Activated naive CD4-positive, alpha-beta T cell treated with Interleukin-2 at 50 U/mL for 16 hours (primary cell): ENCODE measurements around the gene MTIF2.
"Not testable (repeated sequence)": the region's sequence is repeated elsewhere in the genome, so short reads cannot be mapped to it uniquely, and the experiment has no call there.

Experiments
- DNase-seq: peaks from one replicate; pipeline ENCODE4 v3.0.0-alpha.2; 2020

Gene MTIF2, protein sequence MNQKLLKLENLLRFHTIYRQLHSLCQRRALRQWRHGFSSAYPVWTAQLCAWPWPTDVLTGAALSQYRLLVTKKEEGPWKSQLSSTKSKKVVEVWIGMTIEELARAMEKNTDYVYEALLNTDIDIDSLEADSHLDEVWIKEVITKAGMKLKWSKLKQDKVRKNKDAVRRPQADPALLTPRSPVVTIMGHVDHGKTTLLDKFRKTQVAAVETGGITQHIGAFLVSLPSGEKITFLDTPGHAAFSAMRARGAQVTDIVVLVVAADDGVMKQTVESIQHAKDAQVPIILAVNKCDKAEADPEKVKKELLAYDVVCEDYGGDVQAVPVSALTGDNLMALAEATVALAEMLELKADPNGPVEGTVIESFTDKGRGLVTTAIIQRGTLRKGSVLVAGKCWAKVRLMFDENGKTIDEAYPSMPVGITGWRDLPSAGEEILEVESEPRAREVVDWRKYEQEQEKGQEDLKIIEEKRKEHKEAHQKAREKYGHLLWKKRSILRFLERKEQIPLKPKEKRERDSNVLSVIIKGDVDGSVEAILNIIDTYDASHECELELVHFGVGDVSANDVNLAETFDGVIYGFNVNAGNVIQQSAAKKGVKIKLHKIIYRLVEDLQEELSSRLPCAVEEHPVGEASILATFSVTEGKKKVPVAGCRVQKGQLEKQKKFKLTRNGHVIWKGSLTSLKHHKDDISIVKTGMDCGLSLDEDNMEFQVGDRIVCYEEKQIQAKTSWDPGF

DNA sequence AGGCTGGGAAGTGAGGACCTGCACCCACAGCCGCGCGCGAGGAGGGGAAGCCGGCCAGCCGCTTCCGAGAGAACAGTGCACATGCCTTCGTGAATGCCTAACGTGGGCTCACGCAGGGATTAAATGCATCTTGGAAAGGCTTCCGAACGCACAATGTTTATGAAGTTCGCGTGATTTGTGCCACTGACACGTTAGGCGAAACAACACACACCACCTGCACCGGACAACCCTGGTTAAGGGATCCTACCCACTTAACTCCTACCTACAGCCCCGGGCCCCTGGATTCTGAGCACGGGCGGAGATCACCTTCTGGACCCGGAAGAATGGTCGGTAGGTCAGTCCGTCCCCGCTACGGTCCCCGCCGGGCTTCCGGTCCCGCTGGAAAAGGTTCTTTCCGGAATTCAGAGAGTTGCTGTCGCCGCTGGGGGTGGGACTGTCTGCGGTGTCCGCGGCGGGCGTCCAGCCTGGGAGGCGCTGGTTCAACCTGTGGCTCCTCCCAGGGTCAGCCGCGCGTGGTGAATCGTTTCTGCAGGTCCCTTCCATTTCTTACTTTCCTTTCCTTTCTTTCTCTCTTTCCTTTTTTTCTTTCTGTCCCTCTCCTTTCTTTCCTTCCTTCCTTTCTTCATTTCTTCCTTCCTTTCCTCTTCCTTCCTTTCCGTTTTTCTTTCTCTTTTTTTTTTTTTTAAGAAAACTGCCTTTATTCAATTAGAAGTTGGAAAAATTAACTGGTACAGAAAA lies at the start of gene MTIF2:
Gene MTIF2, minus strand, starts transcription at position 325 of the 738 bp plus-strand sequence. CDS start 5,373 bp downstream, outside the sequence.
- DNase-seq = peak; percentile 91

DNA sequence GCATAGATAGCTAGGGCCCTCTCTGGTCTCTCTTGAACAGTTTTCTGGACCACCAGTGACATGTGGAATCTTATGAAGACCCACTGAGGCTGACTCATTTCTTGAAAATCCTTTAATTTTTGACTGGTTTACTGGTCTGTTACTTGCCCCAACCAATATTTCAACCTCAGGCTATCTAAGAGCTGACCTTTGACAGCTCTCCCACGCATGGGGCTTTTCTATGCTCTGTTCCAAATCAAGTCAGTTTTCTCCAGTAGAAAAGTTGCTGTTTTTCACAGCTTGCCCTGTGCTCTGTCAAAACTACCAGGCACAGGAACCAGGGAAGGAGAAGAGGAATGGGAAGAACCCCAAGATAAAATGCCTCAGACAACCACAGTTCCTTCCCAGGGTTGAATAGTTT lies 46.0 kb upstream of the MTIF2 start:
- DNase-seq = no peak

- peak; percentile 36 for DNase-seq
Measured at GRCh38 chr2:55311444-55311870, 42.4 kb upstream of the MTIF2 start.

DNA sequence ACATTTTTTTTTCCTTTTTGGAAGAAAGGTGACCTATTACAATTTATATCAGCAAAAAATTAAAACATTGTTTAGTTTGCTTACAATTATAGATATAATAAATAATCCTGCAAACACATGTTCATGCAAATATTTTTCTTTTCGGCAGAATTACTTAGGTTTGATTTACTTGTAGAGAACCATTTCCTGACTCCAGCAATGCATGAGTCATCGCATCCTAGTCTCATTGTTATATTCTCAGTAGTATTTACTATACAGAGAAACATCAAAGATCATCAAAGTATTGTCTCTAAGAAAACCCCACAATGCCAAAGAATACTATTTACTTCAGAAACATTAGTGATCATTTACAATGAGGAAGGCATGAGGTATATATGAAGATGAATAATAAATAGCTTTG lies 40.4 kb upstream of the MTIF2 start:
- DNase-seq = no peak

- no peak for DNase-seq
Measured at GRCh38 chr2:55302241-55302640, 33.2 kb upstream of the MTIF2 start.

GRCh38 chr2:55301277-55301676 lies 32.2 kb upstream of the MTIF2 start:
- DNase-seq = no peak

GRCh38 chr2:55296393-55296792 lies 27.4 kb upstream of the MTIF2 start:
- no peak for DNase-seq

- no peak for DNase-seq
Measured at GRCh38 chr2:55283083-55283482, 14.1 kb upstream of the MTIF2 start.

- peak; percentile 90 for DNase-seq
Measured at GRCh38 chr2:55282110-55282917, 13.3 kb upstream of the MTIF2 start.

- DNase-seq = not testable (repeated sequence)
Measured at GRCh38 chr2:55280851-55281546, 12.0 kb upstream of the MTIF2 start.

- not testable (repeated sequence) for DNase-seq
Measured at GRCh38 chr2:55279859-55280424, 10.9 kb upstream of the MTIF2 start.

GRCh38 chr2:55279214-55279835 lies 10.3 kb upstream of the MTIF2 start:
- not testable (repeated sequence) for DNase-seq

- DNase-seq = no peak
Measured at GRCh38 chr2:55277310-55277709, 8.3 kb upstream of the MTIF2 start.

GRCh38 chr2:55274346-55274745 lies 5.3 kb upstream of the MTIF2 start:
- DNase-seq = not testable (repeated sequence)

DNA sequence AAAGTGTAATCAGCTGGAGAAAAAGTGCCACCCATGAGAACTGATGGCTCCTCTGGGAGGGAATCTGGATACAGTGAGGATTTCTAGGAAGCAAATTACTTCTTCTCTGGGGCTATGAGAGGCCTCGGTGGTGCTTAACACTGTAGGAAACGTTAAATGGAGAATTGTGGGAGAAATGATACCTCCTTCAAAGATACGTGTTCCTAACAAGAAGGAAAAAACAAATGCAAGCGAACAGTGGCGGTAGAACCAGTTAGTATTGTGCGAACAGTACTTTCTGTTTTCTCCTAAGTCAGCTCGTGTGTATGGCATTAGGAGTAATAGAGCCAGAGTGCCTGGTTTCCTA lies 587 bp upstream of the MTIF2 start:
- no peak for DNase-seq

- DNase-seq = no peak
Measured at GRCh38 chr2:55268288-55268906, 634 bp downstream of the MTIF2 start.

DNA sequence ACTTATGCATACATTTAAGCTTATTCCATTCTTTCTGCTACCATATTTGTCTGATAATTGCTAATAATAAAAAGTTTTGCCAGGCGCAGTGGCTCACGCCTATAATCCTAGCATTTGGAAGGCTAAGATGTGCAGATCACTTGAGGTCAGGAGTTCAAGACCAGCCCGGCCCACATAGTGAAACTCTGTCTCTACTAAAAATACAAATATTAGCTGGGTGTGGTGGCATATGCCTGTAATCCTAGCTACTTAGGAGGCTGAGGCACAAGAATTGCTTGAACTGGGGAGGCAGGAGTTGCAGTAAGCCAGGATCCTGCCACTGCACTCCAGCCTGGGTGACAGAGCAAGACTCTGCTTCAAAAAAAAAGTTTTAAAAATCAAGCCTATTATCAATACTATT lies 9.4 kb downstream of the MTIF2 start:
- DNase-seq = not testable (repeated sequence)

GRCh38 chr2:55252832-55253231 lies 16.2 kb downstream of the MTIF2 start:
- no peak for DNase-seq

DNA sequence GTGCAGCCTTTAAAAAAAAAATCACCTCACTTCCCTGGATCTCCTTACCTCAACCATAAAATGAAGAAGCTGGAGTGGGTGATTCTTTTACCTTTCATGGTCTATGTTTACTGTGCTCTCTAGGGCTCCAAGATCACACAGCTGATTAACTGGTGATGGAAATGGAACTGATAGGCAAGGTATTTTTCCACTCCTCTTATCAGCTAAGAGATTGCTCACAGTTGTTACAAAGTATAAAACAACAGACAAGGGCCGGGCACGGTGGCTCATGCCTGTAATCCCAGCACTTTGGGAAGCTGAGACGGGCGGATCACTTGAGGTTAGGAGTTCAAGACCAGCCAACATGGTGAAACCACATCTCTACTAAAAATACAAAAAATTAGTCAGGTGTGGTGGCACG lies 22.0 kb downstream of the MTIF2 start:
- DNase-seq = no peak

- DNase-seq = no peak
Measured at GRCh38 chr2:55245411-55245810, 23.6 kb downstream of the MTIF2 start.

DNA sequence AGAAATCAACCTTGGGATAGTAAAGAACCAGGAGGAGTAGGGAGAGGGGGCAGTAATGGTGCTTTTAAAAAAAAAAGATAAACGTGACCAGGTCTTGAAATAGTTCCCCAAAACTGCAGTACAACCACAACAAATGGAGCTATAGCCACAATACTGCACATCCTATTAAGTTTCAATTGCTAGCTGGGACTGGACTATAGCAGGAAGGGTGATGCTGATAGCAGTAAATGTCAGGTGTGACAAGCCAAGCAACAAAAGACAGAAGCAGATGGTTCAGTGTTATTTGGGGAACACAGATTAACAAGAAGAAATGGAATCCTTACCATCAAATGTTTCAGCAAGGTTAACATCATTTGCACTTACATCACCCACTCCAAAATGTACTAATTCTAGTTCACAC lies 26.4 kb downstream of the MTIF2 start:
- DNase-seq = no peak
